ENCODE measurements around the gene DAB2IP. TPM values are rescaled to one million over a fixed set of nuclear protein-coding genes. Genes with fewer than 3 reads are reported as not detected.

Gene DAB2IP
- total RNA-seq, 2 experiments from 2014 or later = 0.06 TPM; not detected in 1

- ChIA-PET POLR2A (no interaction called here), CTCF (no interaction called here)
- no peak overlapping the region for H3K4me3 ChIP-seq (ENCODE audit: low read length)
Observed at GRCh38 chr9:121636978-121637712, 14.3 kb upstream of the DAB2IP start.

GRCh38 chr9:121637713-121638220 lies 13.7 kb upstream of the DAB2IP start:
- no peaks in the 10 kb centered on the region for H3K27me3 ChIP-seq (ENCODE audit: control insufficient read depth in 1 of 2, insufficient read depth in 2 of 2, low read length in 2 of 2)
- TF ChIP-seq, protein P1, sequence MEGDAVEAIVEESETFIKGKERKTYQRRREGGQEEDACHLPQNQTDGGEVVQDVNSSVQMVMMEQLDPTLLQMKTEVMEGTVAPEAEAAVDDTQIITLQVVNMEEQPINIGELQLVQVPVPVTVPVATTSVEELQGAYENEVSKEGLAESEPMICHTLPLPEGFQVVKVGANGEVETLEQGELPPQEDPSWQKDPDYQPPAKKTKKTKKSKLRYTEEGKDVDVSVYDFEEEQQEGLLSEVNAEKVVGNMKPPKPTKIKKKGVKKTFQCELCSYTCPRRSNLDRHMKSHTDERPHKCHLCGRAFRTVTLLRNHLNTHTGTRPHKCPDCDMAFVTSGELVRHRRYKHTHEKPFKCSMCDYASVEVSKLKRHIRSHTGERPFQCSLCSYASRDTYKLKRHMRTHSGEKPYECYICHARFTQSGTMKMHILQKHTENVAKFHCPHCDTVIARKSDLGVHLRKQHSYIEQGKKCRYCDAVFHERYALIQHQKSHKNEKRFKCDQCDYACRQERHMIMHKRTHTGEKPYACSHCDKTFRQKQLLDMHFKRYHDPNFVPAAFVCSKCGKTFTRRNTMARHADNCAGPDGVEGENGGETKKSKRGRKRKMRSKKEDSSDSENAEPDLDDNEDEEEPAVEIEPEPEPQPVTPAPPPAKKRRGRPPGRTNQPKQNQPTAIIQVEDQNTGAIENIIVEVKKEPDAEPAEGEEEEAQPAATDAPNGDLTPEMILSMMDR (IDR thresholded peaks at IDR 0.05) = no peak
- Mint-ChIP-seq H3K36me3 (ENCODE audit: low read depth) (no peaks in the 10 kb centered on the region), H3K4me1 (ENCODE audit: low read depth) (no peaks in the 10 kb centered on the region), H3K4me3 (no peak overlapping the region), H3K9me3 (no peaks in the 10 kb centered on the region), H3K27ac (no peak overlapping the region), H3K27me3 (no peaks in the 10 kb centered on the region)
- POLR2A ChIA-PET = no interaction called here
- H3K9me3 ChIP-seq (ENCODE audit: control insufficient read depth in 1 of 2, insufficient read depth in 1 of 2, low read length in 2 of 2) = peaks cover 0 to 10% of the 10 kb centered on the region in 2 experiments
- H3K36me3 ChIP-seq (ENCODE audit: insufficient read depth, low read length) = no peaks in the 10 kb centered on the region
- no peaks in the 10 kb centered on the region for H3K4me1 ChIP-seq (ENCODE audit: insufficient read depth, low read length)
- CTCF ChIA-PET = no interaction called here
- ATAC-seq (ENCODE audit: poor library complexity) (no peak), DNase-seq (no peak)
- no peak overlapping the region for H3K4me3 ChIP-seq (ENCODE audit: low read length)
- H3K27ac ChIP-seq (ENCODE audit: low read depth in 1 of 2, low read length in 2 of 2) = no peak overlapping the region
- intact Hi-C loops (cut with DNase I, micrococcal nuclease) = no loop called here

More at GRCh38 chr9:121636978-121637712, 14.3 kb upstream of the DAB2IP start:
- intact Hi-C loops (cut with DNase I, micrococcal nuclease) = no loop called here
- H3K4me1 ChIP-seq (ENCODE audit: insufficient read depth, low read length) = no peaks in the 10 kb centered on the region
- H3K27ac ChIP-seq (ENCODE audit: low read depth in 1 of 2, low read length in 2 of 2) = no peak overlapping the region
- no peaks in the 10 kb centered on the region for H3K4me1 Mint-ChIP-seq (ENCODE audit: low read depth)
- no peaks in the 10 kb centered on the region for H3K36me3 Mint-ChIP-seq (ENCODE audit: low read depth)
- no peak overlapping the region for H3K27ac Mint-ChIP-seq
- ATAC-seq (ENCODE audit: poor library complexity) (no peak), DNase-seq (no peak)
- no peak overlapping the region for H3K4me3 Mint-ChIP-seq
- TF ChIP-seq, protein P1 (IDR thresholded peaks at IDR 0.05) = no peak
- H3K36me3 ChIP-seq (ENCODE audit: insufficient read depth, low read length) = no peaks in the 10 kb centered on the region
- H3K9me3 Mint-ChIP-seq = no peaks in the 10 kb centered on the region
- H3K9me3 ChIP-seq (ENCODE audit: control insufficient read depth in 1 of 2, insufficient read depth in 1 of 2, low read length in 2 of 2) = peaks cover 0 to 10% of the 10 kb centered on the region in 2 experiments
- no peaks in the 10 kb centered on the region for H3K27me3 ChIP-seq (ENCODE audit: control insufficient read depth in 1 of 2, insufficient read depth in 2 of 2, low read length in 2 of 2)
- no peaks in the 10 kb centered on the region for H3K27me3 Mint-ChIP-seq

DNA sequence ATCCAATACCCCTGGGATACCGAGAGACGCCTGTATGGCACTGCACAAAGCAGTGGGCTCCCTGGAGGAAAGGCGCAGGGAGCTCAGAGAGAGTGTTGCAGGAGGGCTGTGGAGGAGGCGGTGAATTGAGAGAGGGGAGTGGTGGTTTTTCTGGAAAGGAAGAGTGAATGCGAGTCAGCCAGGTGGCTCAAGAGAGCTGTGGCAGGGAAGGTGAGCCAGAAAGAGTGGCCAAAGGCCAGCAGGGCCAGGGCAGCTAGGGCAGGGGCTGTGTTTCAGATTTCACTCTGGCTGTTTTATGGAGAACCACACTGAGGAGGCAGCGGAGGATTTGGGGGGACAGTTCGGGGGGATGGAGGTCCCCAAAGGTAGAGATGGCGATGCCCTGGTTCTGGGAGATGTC lies 13.0 kb upstream of the DAB2IP start:
- CTCF ChIA-PET = no interaction called here

More for the DNA sequence above, 13.0 kb upstream of the DAB2IP start:
- Histone ChIP-seq H3K4me3 (ENCODE audit: low read length) (no peak overlapping the region), H3K27ac (ENCODE audit: low read depth in 1 of 2, low read length in 2 of 2) (no peak overlapping the region), H3K9me3 (ENCODE audit: control insufficient read depth in 1 of 2, insufficient read depth in 1 of 2, low read length in 2 of 2) (peaks cover 0 to 10% of the 10 kb centered on the region in 2 experiments), H3K4me1 (ENCODE audit: insufficient read depth, low read length) (no peaks in the 10 kb centered on the region), H3K27me3 (ENCODE audit: control insufficient read depth in 1 of 2, insufficient read depth in 2 of 2, low read length in 2 of 2) (no peaks in the 10 kb centered on the region), H3K36me3 (ENCODE audit: insufficient read depth, low read length) (no peaks in the 10 kb centered on the region)
- no peaks in the 10 kb centered on the region for H3K4me1 Mint-ChIP-seq (ENCODE audit: low read depth)
- DNase-seq = no peak
- no peaks in the 10 kb centered on the region for H3K27me3 Mint-ChIP-seq
- TF ChIP-seq, protein P1 (IDR thresholded peaks at IDR 0.05) = no peak
- no peak overlapping the region for H3K4me3 Mint-ChIP-seq
- H3K36me3 Mint-ChIP-seq (ENCODE audit: low read depth) = no peaks in the 10 kb centered on the region
- ATAC-seq (ENCODE audit: poor library complexity) = no peak
- POLR2A ChIA-PET = no interaction called here
- no peaks in the 10 kb centered on the region for H3K9me3 Mint-ChIP-seq
- intact Hi-C loops (cut with DNase I, micrococcal nuclease) = no loop called here
- H3K27ac Mint-ChIP-seq = no peak overlapping the region

Measured in CD4-positive, alpha-beta T cell (primary cell).